SK-N-SH (cell line): Measurements from ENCODE around the gene KNTC1.

Experiments
- EP300 ChIP-seq, 2 experiments: IDR thresholded peaks; 2 replicates each; pipeline versions ENCODE4 v1.4.0 to v1.6.1; 2012; ENCODE audit warnings: borderline replicate concordance in 1 of 2, low read depth in 1 of 2, low read length in 1 of 2
- EZH2phosphoT487 ChIP-seq: fragments of 200-600 bp; sonication (generic); IDR thresholded peaks from 2 replicates; pipeline ENCODE4 v1.6.1; 2017; ENCODE audit warnings: low read depth, mixed run types, mild to moderate bottlenecking, antibody characterized with exemption, moderate library complexity, borderline replicate concordance
- JUND ChIP-seq: IDR thresholded peaks from 2 replicates; pipeline ENCODE4 v1.4.0; 2012
- MXI1 ChIP-seq: IDR thresholded peaks from 2 replicates; pipeline ENCODE4 v1.6.1; 2012; ENCODE audit warnings: mild to moderate bottlenecking, low read depth, low read length, improper control_type of control experiment
- POLR2AphosphoS5 ChIP-seq: IDR thresholded peaks from 2 replicates; pipeline ENCODE4 v1.6.1; 2012; ENCODE audit warnings: low read depth, low read length
- RCOR1 ChIP-seq: fragments of 150-350 bp; IDR thresholded peaks from 2 replicates; pipeline ENCODE4 v1.6.1; 2017; ENCODE audit warnings: antibody characterized with exemption, low read length
- RFX5 ChIP-seq: IDR thresholded peaks from 2 replicates; pipeline ENCODE4 v1.6.1; 2012; ENCODE audit warnings: mild to moderate bottlenecking, improper control_type of control experiment, low read length
- SMC3 ChIP-seq: IDR thresholded peaks from 2 replicates; pipeline ENCODE4 v1.6.1; 2012; ENCODE audit warnings: low read depth, low read length, improper control_type of control experiment
- YY1 ChIP-seq: IDR thresholded peaks from 2 replicates; pipeline ENCODE4 v1.4.0; 2012; ENCODE audit warnings: low read depth, mild to moderate bottlenecking
- TF ChIP-seq, protein P1 (sequence below): IDR thresholded peaks from 2 replicates; pipeline ENCODE4 v1.6.1; 2012; ENCODE audit warnings: mild to moderate bottlenecking, low read depth, low read length, moderate library complexity
- TF ChIP-seq, protein P2 (sequence below): fragments of 200-600 bp; sonication (generic); IDR thresholded peaks from 2 replicates; pipeline ENCODE4 v1.6.1; 2017; ENCODE audit warnings: antibody characterized with exemption, mild to moderate bottlenecking, moderate library complexity

DNA sequence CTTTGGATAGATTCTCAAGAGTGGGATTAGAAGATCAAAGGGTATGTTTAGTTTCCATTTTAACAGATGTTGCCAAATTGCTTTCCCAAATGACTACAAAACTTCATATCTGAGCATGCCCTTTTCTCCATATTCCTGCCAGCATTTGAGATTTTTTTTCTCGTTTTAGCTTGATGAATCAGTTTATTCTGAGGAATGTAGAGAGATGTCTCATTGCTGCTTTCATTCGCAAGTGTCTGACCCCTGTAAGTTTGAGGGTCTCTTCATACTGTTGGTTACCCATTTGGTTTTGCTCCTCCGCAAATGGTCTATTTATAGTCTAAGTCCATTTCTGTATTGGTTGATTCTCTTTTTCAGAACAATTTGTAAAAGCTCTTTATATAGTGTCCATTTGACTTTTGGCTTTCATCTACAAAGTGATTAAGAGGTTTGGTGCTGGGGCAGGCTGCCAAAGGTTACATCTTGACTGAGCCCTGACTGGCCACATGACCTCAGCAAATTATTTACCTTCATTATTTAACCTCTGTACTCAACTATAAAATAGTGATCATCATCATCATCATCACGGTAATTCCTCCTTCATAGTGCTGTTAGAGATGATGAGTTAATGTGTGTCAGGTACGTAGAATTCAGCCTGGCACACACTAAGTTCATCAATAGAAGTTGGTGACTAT lies 142.5 kb downstream of the KNTC1 start:
- TF ChIP-seq, protein P1, sequence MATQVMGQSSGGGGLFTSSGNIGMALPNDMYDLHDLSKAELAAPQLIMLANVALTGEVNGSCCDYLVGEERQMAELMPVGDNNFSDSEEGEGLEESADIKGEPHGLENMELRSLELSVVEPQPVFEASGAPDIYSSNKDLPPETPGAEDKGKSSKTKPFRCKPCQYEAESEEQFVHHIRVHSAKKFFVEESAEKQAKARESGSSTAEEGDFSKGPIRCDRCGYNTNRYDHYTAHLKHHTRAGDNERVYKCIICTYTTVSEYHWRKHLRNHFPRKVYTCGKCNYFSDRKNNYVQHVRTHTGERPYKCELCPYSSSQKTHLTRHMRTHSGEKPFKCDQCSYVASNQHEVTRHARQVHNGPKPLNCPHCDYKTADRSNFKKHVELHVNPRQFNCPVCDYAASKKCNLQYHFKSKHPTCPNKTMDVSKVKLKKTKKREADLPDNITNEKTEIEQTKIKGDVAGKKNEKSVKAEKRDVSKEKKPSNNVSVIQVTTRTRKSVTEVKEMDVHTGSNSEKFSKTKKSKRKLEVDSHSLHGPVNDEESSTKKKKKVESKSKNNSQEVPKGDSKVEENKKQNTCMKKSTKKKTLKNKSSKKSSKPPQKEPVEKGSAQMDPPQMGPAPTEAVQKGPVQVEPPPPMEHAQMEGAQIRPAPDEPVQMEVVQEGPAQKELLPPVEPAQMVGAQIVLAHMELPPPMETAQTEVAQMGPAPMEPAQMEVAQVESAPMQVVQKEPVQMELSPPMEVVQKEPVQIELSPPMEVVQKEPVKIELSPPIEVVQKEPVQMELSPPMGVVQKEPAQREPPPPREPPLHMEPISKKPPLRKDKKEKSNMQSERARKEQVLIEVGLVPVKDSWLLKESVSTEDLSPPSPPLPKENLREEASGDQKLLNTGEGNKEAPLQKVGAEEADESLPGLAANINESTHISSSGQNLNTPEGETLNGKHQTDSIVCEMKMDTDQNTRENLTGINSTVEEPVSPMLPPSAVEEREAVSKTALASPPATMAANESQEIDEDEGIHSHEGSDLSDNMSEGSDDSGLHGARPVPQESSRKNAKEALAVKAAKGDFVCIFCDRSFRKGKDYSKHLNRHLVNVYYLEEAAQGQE: no peak
- TF ChIP-seq, protein P2, sequence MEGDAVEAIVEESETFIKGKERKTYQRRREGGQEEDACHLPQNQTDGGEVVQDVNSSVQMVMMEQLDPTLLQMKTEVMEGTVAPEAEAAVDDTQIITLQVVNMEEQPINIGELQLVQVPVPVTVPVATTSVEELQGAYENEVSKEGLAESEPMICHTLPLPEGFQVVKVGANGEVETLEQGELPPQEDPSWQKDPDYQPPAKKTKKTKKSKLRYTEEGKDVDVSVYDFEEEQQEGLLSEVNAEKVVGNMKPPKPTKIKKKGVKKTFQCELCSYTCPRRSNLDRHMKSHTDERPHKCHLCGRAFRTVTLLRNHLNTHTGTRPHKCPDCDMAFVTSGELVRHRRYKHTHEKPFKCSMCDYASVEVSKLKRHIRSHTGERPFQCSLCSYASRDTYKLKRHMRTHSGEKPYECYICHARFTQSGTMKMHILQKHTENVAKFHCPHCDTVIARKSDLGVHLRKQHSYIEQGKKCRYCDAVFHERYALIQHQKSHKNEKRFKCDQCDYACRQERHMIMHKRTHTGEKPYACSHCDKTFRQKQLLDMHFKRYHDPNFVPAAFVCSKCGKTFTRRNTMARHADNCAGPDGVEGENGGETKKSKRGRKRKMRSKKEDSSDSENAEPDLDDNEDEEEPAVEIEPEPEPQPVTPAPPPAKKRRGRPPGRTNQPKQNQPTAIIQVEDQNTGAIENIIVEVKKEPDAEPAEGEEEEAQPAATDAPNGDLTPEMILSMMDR: no peak
- TF ChIP-seq RFX5 (no peak), MXI1 (no peak), JUND (peak; percentile 27; the same call in 1 of the 2 replicates), SMC3 (no peak), RCOR1 (no peak), YY1 (no peak), POLR2AphosphoS5 (no peak), EZH2phosphoT487 (no peak), EP300 (IDR thresholded peaks at IDR 0.05; ENCODE audit: borderline replicate concordance in 1 of 2, low read depth in 1 of 2, low read length in 1 of 2) (no peak)
